Heart left ventricle (tissue), 13 donors: Measurements from ENCODE around the gene RILPL1.
"Not testable (repeated sequence)": the region's sequence is repeated elsewhere in the genome, so short reads cannot be mapped to it uniquely, and the experiment has no call there.

Experiments
- CTCF ChIP-seq, 12 donors: fragments of 200-600 bp; sonication (generic) in 4 of 12; IDR thresholded peaks; one replicate each; pipeline versions ENCODE4 v1.5.0 to v1.8.0; 2018 to 2022; ENCODE audit warnings: antibody characterized with exemption in 12 of 12, mild to moderate bottlenecking in 5 of 12
- POLR2A ChIP-seq, 2 donors: fragments of 450-650 bp; IDR thresholded peaks; one replicate each; pipeline ENCODE4 v1.6.1; 2017; ENCODE audit warnings: antibody characterized with exemption in 2 of 2, mild to moderate bottlenecking in 2 of 2, moderate library complexity in 2 of 2
- donor health status: ischemic (EF 13 %, LVEDD 7.1; RV severe dilation, severe dysfunction).
- donor health status: DM: no; HTN: yes; CAD: no.
- donor health status: DM: no; HTN: no; CAD: no.
- donor health status: ischemic (EF 25% LVEDD 6.9; RV normal size, moderate dysfunction).
- donor health status: ischemic (EF 25% LVEDD 5.7; RV mildly dilated, moderate dysfunction).
- donor health status: ischemic (EF 35%, LVEDD 5.7; RV mildly dilated, moderate dysfunction).
- donor health status: nonischemic (EF 11% LVEDD 7.7; RV severe dilation, severe dysfunction).
- donor health status: DM: yes; HTN: yes; CAD: no.
- donor health status: PGD.
- donor health status: ischemic (EF 29% LVEDD 5.4; RV normal size, mild dysfunction).
- donor health status: nonischemic (EF 23%, LVEDD 6.1; RV moderate dilation, normal function).

GRCh38 chr12:123514582-123515221, 18.8 kb downstream of the RILPL1 start:
- not testable (repeated sequence) for TF ChIP-seq POLR2A, CTCF (IDR thresholded peaks at IDR 0.05)
